CMK (cell line): Measurements from ENCODE around the gene CRADD.
"Not testable (repeated sequence)": the region's sequence is repeated elsewhere in the genome, so short reads cannot be mapped to it uniquely, and the experiment has no call there.

Source experiments
- DNase-seq: peaks from one replicate; pipeline ENCODE4 v3.0.0-alpha.2; 2010; ENCODE audit warnings: low read depth

Gene CRADD

DNA sequence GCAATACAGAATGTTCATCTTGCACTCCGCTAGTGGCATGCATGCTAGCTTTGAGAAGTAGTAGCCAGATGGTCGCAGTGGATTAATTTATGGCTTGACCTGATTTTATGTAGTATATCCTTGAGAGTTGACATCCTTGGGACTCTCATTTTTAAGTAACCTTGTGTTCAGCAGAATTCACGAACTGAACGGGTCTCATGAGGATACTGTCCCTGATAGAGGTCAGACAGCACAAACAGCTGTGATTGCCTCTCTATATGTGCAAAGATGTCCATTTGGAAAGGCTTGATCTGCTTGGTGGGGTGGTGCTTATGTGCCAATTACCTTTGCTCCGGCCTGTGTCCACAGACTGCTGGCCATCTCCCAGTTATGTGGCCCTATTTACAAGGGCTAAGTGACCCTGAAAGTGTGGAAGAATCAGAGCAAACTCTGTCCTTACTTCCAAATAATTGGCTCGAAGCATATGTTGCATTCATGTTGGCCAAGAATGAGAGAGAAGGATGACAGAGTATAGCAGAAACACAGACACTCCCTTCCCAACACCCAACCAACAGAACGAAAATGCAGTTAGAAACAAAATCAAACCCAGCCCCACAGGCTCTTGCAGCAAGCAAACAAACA lies 167.1 kb downstream of the CRADD start:
- DNase-seq, result no peak

DNA sequence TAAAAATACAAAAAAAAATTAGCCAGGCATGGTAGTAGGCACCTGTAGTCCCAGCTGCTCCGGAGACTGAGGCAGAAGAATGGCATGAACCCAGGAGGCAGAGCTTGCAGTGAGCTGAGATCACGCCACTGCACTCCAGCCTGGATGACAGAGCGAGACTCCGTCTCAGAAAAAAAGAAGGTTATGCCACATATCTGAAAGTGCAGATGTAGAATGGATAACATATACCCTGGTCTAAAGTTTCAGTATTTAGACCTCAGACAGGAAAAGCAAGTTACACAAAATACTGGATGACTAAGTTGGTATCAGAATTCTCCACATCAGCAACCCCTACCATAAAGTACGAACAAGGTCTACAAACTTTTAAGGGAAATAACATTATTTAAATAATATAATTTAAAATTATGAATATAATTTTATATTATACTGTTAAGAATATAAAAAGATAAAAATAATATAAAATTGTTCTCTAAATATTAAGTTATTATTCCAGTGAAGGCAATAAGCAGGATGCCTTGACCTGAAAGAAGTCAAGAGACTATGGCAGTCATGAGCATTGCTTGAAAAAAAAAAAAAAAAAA lies 169.9 kb downstream of the CRADD start:
- no peak for DNase-seq

GRCh38 chr12:93847517-93848474 lies 170.6 kb downstream of the CRADD start:
- DNase-seq, result no peak

DNA sequence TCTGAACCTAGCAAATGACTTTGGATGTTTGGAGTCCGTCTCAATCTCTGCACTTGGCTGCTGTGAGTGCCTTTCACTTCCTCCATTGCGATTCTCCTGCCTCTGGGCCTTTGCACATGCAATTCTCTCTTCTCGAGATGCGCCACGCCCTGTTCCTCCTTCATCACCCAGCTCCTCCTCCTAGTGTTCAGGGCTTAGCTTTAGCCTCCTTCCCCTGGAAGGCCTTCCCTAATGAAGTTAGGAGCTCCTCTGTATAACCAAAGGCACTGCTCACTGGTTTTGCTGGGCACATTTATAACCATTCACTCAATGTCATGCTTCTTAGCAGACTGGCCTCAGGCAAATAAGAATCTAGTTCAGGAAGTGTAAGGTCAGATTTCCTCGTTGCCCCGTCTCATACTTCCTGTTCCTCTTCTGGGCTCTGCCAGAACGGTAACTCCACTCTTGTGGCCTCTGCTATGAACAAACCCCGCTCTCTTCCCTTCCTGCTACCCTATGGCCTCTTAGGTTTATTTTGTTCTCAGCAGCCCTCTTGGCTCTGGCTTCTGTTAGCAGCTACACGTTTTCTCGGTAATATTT lies 171.4 kb downstream of the CRADD start:
- DNase-seq, result peak; percentile 32

DNA sequence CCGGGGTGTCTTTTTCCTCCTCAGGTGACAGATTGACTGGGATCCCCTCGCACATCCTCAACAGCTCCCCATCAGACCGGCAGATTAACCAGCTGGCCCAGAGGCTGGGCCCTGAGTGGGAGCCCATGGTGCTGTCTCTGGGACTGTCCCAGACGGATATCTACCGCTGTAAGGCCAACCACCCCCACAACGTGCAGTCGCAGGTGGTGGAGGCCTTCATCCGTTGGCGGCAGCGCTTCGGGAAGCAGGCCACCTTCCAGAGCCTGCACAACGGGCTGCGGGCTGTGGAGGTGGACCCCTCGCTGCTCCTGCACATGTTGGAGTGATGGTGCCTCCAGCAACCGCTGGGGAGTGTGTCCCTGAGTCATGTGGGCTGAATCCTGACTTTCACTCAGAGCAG lies 172.8 kb downstream of the CRADD start:
- DNase-seq, result no peak

- no peak for DNase-seq
Observed at GRCh38 chr12:93850481-93851256, 173.5 kb downstream of the CRADD start.

DNA sequence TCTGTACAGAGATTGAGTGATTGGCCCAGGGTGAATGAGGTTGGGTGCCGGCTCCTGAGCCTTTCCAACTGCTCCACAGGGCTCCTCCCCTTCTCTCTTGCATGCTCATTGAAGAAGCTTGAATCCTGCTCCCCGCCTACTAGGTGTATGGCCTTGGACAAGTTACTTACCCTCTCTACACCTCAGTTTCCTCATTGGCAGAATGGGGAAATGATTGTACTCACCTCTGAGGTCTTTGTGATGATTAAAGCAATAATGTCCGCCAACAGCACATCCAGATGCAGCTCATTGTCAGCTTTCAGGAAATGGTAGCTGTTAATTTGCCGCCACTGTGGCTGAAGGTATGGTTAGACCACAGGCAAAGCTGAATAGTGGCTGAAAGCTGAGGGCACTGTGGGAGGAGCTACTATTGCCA lies 174.1 kb downstream of the CRADD start:
- no peak for DNase-seq

- DNase-seq, result no peak
Observed at GRCh38 chr12:93852173-93852591, 175.0 kb downstream of the CRADD start.

- DNase-seq, result peak; percentile 12
Observed at GRCh38 chr12:93853698-93854478, 176.7 kb downstream of the CRADD start.

GRCh38 chr12:93855261-93855660 lies 178.1 kb downstream of the CRADD start:
- no peak for DNase-seq

DNA sequence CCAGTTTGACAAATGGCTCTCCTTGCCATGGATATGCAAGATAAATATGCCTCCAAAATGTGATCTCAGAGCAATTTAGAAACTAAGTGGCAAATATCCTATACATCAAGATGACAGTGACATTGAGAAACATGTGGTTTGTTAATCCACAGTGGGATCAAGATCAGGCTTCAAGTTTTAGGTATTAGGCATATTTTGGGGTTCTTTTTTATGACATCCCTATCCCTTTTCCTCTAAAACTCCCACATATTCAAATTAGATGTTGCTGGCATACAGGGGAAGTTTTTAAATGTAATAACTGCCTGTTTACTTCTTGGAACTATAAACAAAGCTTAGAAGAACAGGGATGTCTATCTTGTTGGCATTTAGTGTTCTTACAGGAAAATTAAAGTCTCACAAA lies 179.4 kb downstream of the CRADD start:
- no peak for DNase-seq

GRCh38 chr12:93857279-93857938 lies 180.2 kb downstream of the CRADD start:
- no peak for DNase-seq

GRCh38 chr12:93857991-93858447 lies 180.8 kb downstream of the CRADD start:
- no peak for DNase-seq

DNA sequence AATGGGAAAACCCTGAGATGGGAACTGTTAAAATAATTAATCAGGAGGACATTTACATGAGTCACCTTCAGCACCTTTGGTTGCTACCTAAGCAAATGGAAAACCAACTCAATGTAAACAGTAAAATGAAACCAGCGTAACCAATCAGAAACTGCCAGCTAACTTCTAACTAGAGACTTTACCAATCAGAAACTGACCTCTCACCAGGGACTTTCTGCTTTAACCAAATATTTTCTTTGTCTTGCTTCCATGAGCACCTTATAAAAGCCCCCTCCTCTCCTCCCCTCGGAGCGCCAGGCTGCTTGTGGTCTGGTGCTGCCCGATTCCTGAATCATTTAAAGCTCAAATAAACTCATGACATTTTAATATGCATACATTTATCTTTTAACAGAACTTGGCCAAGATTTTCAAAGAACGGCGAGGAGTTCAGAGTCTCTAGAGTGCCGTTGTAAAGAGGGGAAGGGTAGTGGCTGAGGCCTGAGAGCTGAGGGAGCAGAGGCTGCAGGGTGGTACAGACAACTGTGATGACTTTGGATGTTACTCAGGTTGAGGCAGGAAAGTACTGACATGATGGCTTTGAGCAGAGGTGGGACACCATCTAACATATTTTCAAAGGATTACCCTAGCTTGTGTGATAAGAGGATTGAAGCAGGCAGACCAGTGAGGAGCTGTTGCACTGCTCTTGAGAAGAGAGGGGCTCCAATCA lies 183.6 kb downstream of the CRADD start:
- no peak for DNase-seq

DNA sequence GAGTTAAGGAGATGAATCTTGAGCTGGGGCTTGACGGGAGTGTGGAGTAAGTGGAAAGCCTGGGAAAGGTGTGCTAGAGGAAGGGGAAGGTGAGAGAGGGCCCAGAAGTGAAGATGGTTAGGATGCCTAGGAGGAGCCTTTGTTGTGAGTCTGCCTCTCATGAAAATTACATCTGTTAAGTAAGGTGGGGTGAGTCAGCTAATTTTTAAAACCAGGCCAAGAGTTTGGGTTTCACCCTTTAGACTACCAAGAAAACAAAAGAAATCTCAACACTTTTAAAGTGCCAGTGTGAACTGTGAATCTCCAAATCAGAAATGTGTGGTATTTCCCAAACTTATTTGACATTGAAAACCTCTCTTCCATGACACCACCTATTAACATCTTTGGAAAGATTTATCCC lies 185.2 kb downstream of the CRADD start:
- no peak for DNase-seq

- no peak for DNase-seq
Observed at GRCh38 chr12:93865751-93866150, 188.6 kb downstream of the CRADD start.

GRCh38 chr12:93868771-93869170 lies 191.6 kb downstream of the CRADD start:
- no peak for DNase-seq

GRCh38 chr12:93870020-93870795 lies 193.0 kb downstream of the CRADD start:
- DNase-seq, result no peak

DNA sequence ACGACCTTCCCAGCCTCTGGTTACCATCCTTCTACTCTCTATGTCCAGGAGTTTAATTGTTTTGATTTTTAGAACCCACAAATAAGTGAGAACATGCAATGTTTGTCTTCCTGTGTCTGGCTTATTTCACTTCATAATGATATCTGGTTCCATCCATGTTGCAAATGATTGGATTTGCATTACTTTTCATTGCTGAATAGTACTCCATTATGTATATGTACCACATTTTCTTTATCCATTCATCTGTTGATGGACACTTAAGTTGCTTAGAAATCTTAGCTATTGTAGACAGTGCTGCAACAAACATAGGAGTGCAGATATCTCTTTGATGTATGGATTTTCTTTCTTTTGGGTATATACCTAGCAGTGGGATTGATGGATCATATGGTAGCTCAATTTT lies 194.4 kb downstream of the CRADD start:
- DNase-seq, result not testable (repeated sequence)
